ENCODE data around the gene ZDHHC5. TPM values are rescaled to one million over a fixed set of nuclear protein-coding genes. Genes with fewer than 3 reads are reported as not detected.
A peak's percentile ranks its signal among the peaks of the same experiment; 100 is the strongest.

ZDHHC5 gene
- polyA plus RNA-seq, 1 donor (not counting 4 experiments of a cell fraction or from before 2014, with no cell fraction given), result 79.3 TPM

DNA sequence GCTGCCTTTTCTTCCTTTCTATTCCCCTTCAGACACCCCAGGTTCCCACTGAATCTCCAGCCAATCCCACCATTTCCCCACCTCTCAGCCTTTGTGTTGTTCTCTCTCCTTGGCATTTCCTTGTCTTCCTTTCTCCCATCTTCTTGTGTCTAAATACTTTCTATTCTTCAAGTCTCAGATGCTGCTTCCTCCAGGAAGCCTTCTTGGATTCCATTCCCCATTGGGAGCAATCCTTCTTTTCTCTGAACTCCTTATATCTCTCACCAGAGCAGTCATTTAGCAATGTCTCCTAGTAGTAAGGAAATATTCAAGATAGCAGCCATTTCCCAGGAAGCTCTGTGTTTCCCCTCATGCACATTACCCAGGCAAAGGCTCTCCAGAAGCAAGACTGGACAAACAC is 33.6 kb upstream of the ZDHHC5 start:
- dilution Hi-C loops (cut with MboI; ENCODE audit: extremely low pct_ligation_motif_present, low sequenced_read_pairs), result no loop called here
- no peak overlapping the region for H3K9ac ChIP-seq (ENCODE audit: control insufficient read depth, extremely low read depth, insufficient read depth, low read length)
- H3K79me2 ChIP-seq (ENCODE audit: control insufficient read depth, insufficient read depth, low read length), result peaks cover 13% of the 10 kb centered on the region
- FAIRE-seq (no peak), DNase-seq (ENCODE audit: low read depth, low spot score) (no peak)
- peak overlapping the region; percentile 74 for H2AFZ ChIP-seq (ENCODE audit: control insufficient read depth, low read length)
- no peaks in the 10 kb centered on the region for H3K27me3 ChIP-seq (ENCODE audit: control insufficient read depth, extremely low read depth, insufficient read depth, low read length)
- H3K4me3 ChIP-seq (ENCODE audit: control insufficient read depth in 2 of 3, extremely low read depth in 1 of 3, insufficient read depth in 2 of 3, low read depth in 1 of 3, low read length in 3 of 3), result no peak overlapping the region
- no peaks in the 10 kb centered on the region for H3K9me3 ChIP-seq (ENCODE audit: control insufficient read depth, low read depth, low read length)
- H4K20me1 ChIP-seq (ENCODE audit: control insufficient read depth, extremely low read depth, insufficient read depth, low read length), result no peaks in the 10 kb centered on the region
- no peak overlapping the region for H3K27ac ChIP-seq (ENCODE audit: control insufficient read depth, insufficient read depth, low read length)
- H3K4me2 ChIP-seq (ENCODE audit: control insufficient read depth, extremely low read depth, insufficient read depth, low read depth, low read length), result peak overlapping the region; percentile 69
- H3K4me1 ChIP-seq (ENCODE audit: control insufficient read depth, extremely low read depth, insufficient read depth, low read length), result peaks cover 32% of the 10 kb centered on the region
- no peaks in the 10 kb centered on the region for H3K36me3 ChIP-seq (ENCODE audit: control insufficient read depth in 2 of 2, extremely low read depth in 1 of 2, insufficient read depth in 2 of 2, low read length in 2 of 2)
- no peaks in the 10 kb centered on the region for H3K9me1 ChIP-seq (ENCODE audit: control insufficient read depth, extremely low read depth, insufficient read depth, low read length)
- TF ChIP-seq, protein P1, sequence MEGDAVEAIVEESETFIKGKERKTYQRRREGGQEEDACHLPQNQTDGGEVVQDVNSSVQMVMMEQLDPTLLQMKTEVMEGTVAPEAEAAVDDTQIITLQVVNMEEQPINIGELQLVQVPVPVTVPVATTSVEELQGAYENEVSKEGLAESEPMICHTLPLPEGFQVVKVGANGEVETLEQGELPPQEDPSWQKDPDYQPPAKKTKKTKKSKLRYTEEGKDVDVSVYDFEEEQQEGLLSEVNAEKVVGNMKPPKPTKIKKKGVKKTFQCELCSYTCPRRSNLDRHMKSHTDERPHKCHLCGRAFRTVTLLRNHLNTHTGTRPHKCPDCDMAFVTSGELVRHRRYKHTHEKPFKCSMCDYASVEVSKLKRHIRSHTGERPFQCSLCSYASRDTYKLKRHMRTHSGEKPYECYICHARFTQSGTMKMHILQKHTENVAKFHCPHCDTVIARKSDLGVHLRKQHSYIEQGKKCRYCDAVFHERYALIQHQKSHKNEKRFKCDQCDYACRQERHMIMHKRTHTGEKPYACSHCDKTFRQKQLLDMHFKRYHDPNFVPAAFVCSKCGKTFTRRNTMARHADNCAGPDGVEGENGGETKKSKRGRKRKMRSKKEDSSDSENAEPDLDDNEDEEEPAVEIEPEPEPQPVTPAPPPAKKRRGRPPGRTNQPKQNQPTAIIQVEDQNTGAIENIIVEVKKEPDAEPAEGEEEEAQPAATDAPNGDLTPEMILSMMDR (optimal IDR thresholded peaks at IDR 0.05 in 1 of 3, IDR thresholded peaks at IDR 0.05 in 1 of 3, conservative IDR thresholded peaks at IDR 0.05 in 1 of 3; ENCODE audit: extremely low read depth in 1 of 3, insufficient read depth in 2 of 3, low read length in 3 of 3), result no peak
- no peak for TF ChIP-seq EZH2 (IDR thresholded peaks at IDR 0.05; ENCODE audit: low read length)

DNA sequence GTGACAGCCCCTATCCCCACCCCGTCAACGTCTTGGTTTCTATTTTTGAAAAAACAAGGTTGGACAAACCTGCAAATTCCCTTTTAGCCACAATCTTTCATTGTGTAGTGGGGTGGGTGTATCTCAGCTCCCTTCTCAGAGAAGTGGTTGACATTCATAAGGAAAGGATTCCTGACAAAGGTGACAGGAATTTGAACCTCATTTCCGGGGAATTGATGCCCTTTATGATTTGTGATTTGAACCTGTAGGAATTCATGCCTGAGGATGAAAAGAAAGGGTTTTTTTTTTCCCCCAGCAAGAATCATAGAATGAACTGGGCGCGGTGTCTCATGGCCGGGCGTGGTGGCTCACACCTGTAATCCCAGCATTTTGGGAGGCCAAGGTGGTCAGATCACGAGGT is 32.7 kb upstream of the ZDHHC5 start:
- FAIRE-seq, result peak; percentile 32
- no peak overlapping the region for H2AFZ ChIP-seq (ENCODE audit: control insufficient read depth, low read length)
- no peak for TF ChIP-seq EZH2 (IDR thresholded peaks at IDR 0.05; ENCODE audit: low read length)
- TF ChIP-seq, protein P1 (optimal IDR thresholded peaks at IDR 0.05 in 1 of 3, IDR thresholded peaks at IDR 0.05 in 1 of 3, conservative IDR thresholded peaks at IDR 0.05 in 1 of 3; ENCODE audit: extremely low read depth in 1 of 3, insufficient read depth in 2 of 3, low read length in 3 of 3), result no peak

More for the DNA sequence above, 32.7 kb upstream of the ZDHHC5 start:
- no peak overlapping the region for H3K4me3 ChIP-seq (ENCODE audit: control insufficient read depth in 2 of 3, extremely low read depth in 1 of 3, insufficient read depth in 2 of 3, low read depth in 1 of 3, low read length in 3 of 3)
- no peaks in the 10 kb centered on the region for H3K9me3 ChIP-seq (ENCODE audit: control insufficient read depth, low read depth, low read length)
- dilution Hi-C loops (cut with MboI; ENCODE audit: extremely low pct_ligation_motif_present, low sequenced_read_pairs), result no loop called here
- peaks cover 3% of the 10 kb centered on the region for H4K20me1 ChIP-seq (ENCODE audit: control insufficient read depth, extremely low read depth, insufficient read depth, low read length)
- no peaks in the 10 kb centered on the region for H3K9me1 ChIP-seq (ENCODE audit: control insufficient read depth, extremely low read depth, insufficient read depth, low read length)
- no peak for DNase-seq (ENCODE audit: low read depth, low spot score)
- H3K27ac ChIP-seq (ENCODE audit: control insufficient read depth, insufficient read depth, low read length), result no peak overlapping the region
- peak overlapping the region; percentile 25 for H3K4me2 ChIP-seq (ENCODE audit: control insufficient read depth, extremely low read depth, insufficient read depth, low read depth, low read length)
- H3K36me3 ChIP-seq (ENCODE audit: control insufficient read depth in 2 of 2, extremely low read depth in 1 of 2, insufficient read depth in 2 of 2, low read length in 2 of 2), result peaks cover 0 to under 1% of the 10 kb centered on the region in 2 experiments
- no peak overlapping the region for H3K9ac ChIP-seq (ENCODE audit: control insufficient read depth, extremely low read depth, insufficient read depth, low read length)
- peaks cover 23% of the 10 kb centered on the region for H3K79me2 ChIP-seq (ENCODE audit: control insufficient read depth, insufficient read depth, low read length)
- no peaks in the 10 kb centered on the region for H3K27me3 ChIP-seq (ENCODE audit: control insufficient read depth, extremely low read depth, insufficient read depth, low read length)
- peaks cover 41% of the 10 kb centered on the region for H3K4me1 ChIP-seq (ENCODE audit: control insufficient read depth, extremely low read depth, insufficient read depth, low read length)

Measured in keratinocyte (primary cell).